HG03097 (cell line): ENCODE results near the gene CDC20B.
"Not testable (repeated sequence)": the region's sequence is repeated elsewhere in the genome, so short reads cannot be mapped to it uniquely, and the experiment has no call there.

Experiments used
- ATAC-seq: cut with Tn5 transposase; IDR thresholded peaks from one replicate; pipeline ENCODE4 v1.9.1; 2021; ENCODE audit not compliant: unreplicated experiment, low FRiP score

Gene CDC20B

DNA sequence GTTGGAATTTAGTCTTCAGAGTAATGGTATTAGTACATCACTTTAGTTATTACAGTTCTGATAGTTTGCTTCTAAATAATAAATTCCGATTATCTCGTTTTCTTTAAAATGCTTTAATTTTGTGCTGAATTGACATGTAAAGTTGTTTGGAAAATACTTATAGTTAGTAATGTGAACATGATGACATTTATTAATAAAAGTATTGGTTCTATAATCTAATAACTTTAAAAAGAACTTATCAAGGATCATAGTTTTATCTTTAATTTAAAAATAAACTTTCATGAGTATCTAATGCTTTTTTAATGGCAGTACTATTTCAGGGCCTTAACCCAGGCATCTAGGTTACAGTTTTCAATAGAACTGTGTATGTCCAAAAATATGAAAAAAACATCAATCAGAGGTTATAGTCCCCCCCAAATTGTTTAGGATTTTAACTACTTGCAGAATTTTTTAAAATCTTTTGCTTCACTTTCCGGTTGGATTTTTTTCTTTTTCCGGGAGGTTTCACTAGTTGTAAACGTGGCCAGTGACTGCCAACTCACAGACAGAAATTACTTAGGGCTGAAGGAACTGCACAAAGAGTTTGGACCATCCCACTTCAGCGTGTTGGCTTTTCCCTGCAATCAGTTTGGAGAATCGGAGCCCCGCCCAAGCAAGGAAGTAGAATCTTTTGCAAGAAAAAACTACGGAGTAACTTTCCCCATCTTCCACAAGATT lies 12.3 kb downstream of the CDC20B start:
- no peak for ATAC-seq

DNA sequence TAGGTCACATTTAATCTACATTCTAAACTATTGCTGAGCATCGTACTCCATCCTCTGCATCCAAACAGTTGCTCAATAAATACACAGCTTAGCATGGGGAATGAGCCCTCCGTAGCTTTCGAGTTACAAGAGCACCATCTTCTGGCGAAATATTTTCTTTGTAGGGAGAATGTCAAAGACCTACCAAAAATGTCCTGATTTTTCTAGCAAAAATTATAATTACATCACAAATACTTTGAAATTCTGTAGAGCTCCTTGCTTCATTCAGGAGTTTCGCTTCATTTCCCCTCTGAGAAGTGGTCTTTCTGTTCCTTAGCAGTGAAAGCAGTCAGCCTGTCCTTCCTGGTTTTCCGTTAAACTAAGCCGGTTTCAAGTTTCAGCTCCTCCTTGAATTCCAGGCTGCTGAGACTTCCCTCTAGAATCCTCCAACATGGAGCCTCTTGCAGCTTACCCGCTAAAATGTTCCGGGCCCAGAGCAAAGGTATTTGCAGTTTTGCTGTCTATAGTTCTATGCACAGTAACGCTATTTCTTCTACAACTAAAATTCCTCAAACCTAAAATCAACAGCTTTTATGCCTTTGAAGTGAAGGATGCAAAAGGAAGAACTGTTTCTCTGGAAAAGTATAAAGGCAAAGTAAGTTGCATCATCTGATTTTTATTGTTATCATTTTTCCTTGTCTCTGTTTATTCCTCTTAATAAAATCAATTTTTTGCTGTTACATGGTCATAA lies 13.0 kb downstream of the CDC20B start, which contains the start of gene GPX8:
Gene GPX8, plus strand, starts transcription at position 409 of the 730 bp plus-strand sequence. Its CDS starts 22 bp downstream, at position 431.
- no peak for ATAC-seq

DNA sequence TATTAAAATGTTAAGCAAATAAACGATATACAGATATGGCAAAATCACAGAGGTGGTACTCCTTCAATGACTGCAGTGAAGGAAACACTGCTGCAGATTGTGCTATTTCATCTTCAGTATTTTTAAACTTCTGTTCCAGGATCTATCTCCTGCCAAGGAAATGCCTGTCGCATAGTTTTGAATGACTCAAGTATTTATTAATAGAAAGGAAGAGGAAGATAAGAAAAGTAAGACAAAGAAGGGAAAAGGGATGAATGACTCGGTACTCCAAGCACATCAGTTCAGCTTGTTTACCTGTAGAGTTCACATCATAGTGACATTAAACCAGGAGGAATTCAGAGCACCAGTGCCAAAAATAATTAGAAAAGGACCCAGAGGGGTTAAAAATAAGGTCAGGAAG lies 18.1 kb downstream of the CDC20B start:
- ATAC-seq = no peak

DNA sequence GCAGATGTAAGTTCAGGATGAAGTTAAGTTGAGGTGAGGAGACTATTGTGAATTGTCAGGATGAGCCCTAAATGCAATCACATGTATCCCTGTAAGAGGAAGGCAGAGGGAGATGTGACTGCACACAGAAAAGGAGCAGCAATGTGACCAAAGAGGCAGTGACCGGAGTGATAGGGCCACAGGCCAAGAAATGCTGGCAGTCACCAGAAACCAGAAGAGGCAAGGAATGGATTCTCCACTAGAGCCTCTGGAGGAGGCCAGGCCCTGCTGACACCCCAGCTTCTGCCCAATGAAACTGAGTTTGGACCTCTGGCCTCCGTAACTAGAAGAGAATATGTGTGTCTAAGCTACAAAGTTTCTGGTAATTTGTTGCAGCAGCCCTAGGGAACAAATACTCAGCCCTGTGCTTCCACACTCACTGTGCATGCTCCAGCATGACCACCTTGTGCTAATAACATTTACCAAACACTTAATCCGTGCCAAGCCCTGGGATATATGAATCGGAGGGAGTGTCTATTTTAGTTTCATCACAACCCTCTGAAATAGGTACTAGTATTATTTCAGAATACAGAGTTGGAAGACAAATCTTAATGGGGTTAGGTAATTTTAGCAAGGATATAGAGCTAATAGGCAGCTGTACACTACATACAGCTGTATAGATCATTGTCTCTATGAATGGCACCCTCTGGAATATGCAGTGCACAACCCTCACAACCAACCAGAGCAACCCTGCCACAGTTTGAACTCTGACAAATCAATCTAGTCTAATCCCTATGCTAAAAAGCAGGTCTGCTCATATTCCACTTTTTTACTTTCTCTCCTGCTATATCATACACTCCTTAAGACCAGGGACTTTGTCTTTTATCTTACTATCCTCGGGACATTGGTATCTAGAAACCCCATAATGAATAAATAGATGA lies 20.8 kb downstream of the CDC20B start:
- no peak for ATAC-seq

DNA sequence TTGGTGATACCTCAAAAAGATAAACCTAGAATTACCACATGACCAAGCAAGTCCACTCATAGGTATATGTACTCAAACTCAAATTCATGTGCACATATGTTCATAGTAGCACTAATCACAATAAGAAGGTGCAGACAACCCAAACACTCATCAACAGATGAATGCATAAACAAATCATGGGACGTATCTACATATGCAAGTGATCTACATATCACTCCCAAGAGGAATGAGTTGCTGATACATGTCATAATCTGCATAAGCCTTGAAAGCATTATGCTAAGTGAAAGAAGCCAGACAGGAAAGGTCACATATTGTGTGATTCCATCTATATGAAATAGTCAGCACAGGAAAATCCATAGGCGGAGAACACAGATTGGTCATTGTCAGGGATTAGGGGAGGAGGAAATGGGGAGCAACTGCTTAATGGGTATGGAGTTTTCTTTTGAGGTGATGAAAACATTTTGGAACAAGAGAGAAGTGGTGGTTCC lies 23.6 kb downstream of the CDC20B start:
- no peak for ATAC-seq

DNA sequence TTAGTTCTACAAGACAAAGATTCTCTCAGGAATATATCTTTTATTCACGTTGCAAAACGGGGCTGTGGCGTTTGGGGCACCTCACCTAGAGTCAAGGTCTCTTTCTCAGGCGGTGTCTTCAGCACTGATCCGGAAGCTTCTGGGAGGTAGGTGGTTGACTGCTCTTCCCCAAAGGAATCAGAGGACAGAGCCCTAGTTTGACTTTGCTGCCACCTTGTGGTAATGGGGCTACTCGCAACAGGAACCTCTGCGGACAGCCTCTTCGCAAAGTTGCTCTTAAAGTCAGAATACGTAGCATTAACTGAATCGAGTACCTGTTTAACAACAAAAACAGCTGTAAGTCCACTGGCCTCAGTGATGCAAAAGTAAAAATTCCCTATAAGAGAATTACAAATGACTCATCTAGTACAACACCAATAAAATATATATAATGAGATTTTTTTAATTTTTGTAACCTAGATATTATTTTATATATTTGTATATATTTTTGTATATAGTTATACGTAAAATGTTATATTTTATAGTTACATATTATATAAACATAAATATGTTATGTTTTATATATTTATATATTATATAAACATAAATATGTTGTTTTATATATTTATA lies 26.3 kb downstream of the CDC20B start:
- no peak for ATAC-seq

DNA sequence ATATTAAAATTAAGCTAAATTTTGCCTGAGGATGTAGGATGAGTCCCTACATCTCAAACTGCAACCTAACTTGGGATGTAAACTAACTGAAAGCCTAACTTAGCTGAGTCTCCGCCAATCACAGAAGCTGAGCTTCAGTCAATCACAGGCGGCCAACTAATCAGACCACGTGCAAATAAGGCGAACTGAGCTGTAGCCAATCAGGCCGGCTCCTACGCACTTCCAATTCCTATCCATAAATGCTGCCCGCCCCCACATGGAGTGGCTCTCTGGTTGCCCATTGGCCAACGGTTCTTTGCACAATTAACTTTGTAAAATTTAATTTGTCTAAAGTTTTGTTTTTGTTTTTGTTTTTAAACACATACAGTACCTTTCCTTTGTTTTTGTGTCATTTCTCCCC lies 26.9 kb downstream of the CDC20B start:
- ATAC-seq = no peak

DNA sequence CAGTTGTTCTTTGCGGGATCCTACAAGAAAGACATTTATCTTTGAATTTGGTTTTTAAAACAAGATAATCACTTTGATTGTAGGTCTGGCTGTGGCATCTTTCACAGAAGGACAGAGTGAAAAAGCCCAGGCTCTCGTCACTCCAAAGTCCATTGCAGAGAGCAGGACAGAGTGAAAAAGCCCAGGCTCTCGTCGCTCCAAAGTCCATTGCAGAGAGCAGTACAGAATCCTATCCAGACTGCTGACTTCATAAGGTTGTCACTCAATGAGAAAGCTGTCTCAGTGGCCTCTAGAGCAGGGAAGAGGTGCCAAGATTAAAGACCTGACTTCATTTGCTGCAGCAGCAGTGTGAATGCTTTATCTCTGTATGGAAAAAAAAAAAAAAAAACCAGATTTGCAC lies 29.4 kb downstream of the CDC20B start:
- ATAC-seq = no peak

DNA sequence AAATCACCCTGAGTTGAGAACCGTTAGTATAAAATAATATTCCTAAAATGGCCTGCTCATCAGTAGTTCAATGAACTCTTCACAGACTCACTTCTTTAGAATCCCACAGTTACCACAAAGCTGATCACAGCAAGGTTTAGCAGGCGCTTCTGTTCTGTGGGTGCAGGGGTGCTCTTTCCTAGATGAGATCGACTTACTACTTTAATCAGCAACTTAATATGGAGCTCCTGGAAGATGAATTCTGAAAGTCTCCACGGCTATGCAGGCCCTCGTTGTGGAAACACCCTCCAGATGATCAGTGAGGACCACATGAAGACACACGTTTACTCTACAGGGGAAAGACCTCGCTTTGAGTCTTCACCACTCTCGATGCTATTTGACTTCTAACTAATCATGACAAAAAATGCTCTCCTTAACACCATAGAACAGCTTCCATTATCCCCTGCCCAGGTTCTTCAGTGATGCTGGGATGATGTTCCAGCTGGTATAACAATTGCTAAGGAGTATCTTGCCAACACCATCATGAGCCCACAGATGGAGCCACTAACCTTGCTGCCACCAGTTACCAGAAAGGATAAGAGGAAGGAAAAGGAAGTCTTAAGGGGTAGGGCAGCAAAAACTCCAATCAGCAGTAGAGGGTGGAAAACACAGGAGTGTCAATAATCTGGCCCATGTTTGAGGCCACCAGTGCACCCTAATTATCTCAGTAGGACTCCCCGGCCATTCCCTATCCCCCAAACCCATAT lies 30.9 kb downstream of the CDC20B start:
- ATAC-seq = no peak

DNA sequence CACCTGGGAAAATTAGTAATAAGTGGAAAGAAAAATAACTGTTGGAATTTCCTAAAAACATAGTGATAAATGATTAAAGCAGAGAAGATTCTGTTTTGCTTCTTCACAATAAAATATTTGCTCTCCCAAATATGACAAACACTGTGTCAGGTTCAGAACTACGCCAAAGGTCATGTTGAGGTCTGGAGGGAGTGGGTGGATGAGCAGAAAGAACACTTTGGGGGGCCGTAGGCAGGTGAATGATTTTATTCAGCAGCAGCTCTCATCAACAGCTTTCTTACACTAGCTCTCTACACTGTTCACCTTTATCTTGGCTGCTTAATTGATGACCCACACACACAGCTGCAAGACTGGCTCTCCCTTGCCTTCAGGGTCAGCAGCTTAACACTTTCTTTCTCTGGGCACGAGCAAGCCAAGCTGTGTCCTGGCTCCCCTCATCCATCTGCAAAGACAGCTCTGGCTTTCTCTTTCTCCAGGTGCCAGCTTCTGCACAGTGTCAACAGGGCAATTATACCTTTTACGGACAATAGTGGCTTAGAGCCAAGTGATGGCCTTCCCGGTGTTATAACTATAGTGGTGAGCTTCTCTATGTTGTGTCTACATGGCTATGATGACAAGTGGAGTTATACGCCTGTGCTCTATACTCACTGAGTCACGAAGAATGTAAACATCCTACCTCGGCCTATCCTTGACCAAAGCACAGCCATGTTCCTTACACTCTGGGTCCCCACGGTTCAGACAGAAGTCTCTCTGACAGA lies 31.9 kb downstream of the CDC20B start:
- ATAC-seq = no peak

DNA sequence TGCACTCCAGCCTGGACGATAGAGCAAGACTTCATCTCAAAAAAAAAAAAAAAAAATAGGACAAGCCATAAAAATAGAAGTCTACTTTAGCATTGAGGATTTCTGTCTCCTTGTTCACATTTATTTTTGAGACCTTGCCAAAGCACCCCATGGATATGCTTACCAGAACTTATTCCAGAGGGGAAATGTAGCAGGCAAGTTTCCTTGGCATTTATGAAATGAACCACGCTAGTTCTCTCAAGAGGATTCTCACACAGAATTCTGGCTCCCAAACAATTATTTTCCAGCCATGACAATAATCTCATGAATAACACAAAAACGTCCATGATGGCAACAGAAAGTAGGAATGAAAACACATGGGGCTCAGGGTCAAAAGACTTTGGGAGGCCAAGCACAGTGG lies 36.5 kb downstream of the CDC20B start:
- ATAC-seq = no peak

DNA sequence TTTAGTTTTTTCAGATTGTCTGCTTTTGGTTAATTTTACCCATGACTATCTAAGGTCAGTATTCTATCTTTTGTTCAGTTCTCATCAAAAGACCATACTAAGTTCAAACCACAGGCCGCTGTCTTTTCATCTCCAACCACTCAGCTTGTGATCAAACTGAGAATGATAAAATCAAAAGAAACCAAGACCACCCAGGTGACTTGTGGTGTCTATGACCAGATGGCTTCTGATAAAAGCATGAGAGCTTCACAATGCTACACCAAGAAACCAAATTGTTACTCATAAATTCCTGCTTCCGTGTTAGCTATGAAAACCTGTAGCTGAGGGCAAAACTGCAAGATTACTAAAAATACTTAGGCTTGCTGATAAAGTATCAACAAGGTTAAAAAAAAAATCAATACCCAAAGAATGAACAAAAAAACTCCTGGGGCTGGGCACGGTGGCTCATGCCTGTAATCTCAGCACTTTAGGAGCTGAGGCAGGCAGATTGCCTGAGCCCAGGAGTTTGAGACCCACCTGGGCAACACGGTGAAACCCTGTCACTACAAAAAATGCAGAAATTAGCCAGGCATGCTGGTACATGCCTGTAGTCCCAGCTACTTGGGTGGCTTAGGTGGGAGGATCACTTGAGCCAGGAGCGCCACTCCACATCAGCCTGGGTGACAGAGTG lies 38.8 kb downstream of the CDC20B start:
- ATAC-seq = no peak

DNA sequence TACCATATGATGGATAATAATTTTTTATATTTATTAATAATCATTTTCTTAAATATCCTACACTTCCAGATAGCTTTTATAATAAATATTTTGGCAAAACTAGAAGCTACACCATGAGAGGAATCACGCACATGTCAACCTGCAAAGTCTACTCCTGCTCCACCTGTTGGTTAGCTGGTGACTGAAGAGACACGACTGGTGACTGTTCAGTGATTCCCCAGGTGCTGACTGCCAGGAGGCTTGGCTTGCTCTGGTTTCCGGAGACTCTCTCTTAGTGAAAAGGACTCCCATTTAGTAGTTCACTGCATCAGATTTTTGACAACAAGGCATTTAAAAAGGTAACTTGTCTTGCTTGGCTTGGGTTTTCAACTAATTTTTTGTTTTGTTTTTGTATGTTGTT lies 49.6 kb downstream of the CDC20B start:
- ATAC-seq = no peak

DNA sequence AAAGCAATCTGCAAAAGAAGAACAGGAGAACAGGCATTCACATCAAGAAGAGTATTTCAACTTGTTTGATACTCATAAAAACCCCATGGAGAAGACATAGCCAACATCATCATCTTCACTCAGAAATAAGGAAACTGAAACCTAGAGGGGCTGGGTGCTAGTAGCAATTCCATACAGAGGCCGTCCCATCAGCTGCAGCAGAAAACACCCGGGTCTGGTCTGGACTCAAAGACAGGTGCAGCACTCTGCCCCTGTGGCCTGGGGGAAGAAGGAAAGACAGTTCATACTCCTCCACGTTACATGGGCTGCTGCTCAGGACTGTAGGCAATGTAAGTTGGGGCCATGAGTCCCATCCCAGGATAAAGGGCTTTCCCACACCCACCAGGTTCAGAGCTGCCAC lies 58.9 kb downstream of the CDC20B start:
- ATAC-seq = no peak

DNA sequence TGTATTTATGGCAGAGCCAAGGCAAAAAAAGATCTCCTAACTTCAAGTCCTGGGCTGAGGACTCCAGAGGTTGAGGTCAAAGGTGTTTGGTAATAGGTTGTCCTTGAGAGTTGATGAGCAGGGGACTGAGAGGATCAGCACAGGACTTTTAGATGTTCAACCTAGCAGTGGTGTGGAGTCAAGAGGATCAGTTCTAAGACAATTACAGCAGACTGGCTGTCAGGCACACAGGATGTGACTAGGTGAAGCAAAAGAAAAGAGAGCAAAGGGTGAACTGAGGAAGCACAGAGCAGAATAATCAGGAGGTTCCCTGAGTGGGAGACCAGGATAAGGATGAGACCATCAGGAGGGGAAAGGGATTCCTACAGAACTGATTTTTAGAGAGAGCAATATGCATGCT lies 59.6 kb downstream of the CDC20B start:
- ATAC-seq = no peak

DNA sequence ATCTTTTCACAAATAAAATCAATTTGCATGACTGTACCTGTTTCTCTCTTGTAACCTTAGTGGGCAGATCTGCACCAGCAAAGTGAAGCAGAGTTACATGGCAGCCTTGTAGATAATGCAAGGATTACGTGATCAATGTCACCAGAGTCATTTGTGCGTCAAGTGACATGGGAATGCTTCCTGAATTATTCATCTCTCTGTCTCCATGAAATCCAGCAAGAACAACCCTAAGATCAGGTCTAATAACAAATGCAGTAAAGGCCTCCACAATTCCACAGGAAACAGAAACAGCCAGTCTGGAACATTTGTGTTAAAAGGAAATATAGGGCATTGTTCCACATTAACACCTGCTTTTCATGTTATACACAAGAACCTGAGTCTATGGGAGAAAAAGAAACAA lies 62.8 kb downstream of the CDC20B start:
- ATAC-seq = no peak

DNA sequence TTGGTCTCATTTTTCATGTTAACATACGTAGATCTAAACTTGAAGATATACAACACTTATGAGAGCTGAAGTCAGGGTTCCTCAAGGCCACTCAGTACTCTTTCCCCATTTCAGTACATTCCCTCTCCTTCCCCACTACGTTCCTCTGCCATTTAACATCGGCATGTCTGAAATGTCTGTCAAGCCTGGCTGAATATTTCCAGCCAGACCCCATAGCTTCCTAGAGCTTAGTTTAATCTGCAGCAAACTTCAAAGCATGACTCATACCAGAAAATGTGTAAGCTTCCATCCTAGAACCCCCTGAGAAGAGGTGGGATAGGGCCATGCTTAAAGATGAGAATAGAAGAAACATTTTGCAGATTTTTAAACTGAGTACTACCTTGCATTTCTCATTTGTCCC lies 64.3 kb downstream of the CDC20B start:
- ATAC-seq = no peak

DNA sequence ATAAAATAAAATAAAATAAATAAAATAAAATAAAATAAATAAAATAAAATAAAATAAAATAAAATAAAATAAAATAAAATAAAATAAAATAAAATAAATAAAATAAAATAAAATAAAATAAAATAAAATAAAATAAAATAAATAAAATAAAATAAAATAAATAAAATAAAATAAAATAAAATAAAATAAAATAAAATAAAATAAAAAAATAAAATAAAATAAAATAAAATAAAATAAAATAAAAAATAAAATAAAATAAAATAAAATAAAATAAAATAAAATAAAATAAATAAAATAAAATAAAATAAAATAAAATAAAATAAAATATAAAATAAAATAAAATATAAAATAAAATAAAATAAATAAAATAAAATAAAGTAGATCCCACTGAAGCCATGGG lies 67.0 kb downstream of the CDC20B start:
- not testable (repeated sequence) for ATAC-seq
